GM23338 (cell line): ENCODE results near the gene ACBD4. TPM values are rescaled to one million over a fixed set of nuclear protein-coding genes. Genes with fewer than 3 reads are reported as not detected.

Source experiments
- ATAC-seq: fragments of 200-7000 bp; cut with Tn5 transposase; 3 replicates; pipeline ENCODE4 v1.9.1; 2020
- DNase-seq: peaks from one replicate; pipeline ENCODE4 v3.0.0-alpha.2; 2015; ENCODE audit warnings: low spot score
- H2AFZ ChIP-seq: fragments of 200-600 bp; sonication (generic); 2 replicates; pipeline ENCODE4 v1.8.0; 2016; ENCODE audit warnings: antibody characterized with exemption, mild to moderate bottlenecking, moderate library complexity
- H3F3A ChIP-seq: fragments of 200-600 bp; sonication (generic); replicated peaks from 2 replicates; pipeline ENCODE4 v1.8.0; 2017; ENCODE audit warnings: antibody characterized with exemption, mixed run types, low read depth
- H3K27ac ChIP-seq: fragments of 200-600 bp; sonication (generic); 2 replicates; pipeline ENCODE4 v1.6.1; 2016; ENCODE audit warnings: low read depth
- H3K27me3 ChIP-seq: fragments of 200-600 bp; sonication (generic); 2 replicates; pipeline ENCODE4 v1.8.0; 2016; ENCODE audit warnings: mild to moderate bottlenecking, mixed run types, moderate library complexity; ENCODE audit not compliant: insufficient read depth
- H3K36me3 ChIP-seq: fragments of 200-600 bp; sonication (generic); 2 replicates; pipeline ENCODE4 v1.8.0; 2016; ENCODE audit warnings: mild to moderate bottlenecking; ENCODE audit not compliant: insufficient read depth
- H3K4me1 ChIP-seq: fragments of 200-600 bp; sonication (generic); 2 replicates; pipeline ENCODE4 v1.8.0; 2016; ENCODE audit warnings: mild to moderate bottlenecking, moderate library complexity; ENCODE audit not compliant: insufficient read depth
- H3K4me2 ChIP-seq: fragments of 200-600 bp; sonication (generic); 2 replicates; pipeline ENCODE4 v1.7.1; 2017; ENCODE audit warnings: mixed run types
- H3K4me3 ChIP-seq: fragments of 200-600 bp; sonication (generic); 2 replicates; pipeline ENCODE4 v1.6.1; 2016; ENCODE audit warnings: mixed run types
- H3K79me2 ChIP-seq: fragments of 200-600 bp; sonication (generic); replicated peaks from 2 replicates; pipeline ENCODE4 v1.8.0; 2017; ENCODE audit warnings: mild to moderate bottlenecking; ENCODE audit not compliant: insufficient read depth
- H3K9me2 ChIP-seq: fragments of 200-600 bp; sonication (generic); 2 replicates; pipeline ENCODE4 v1.8.0; 2017; ENCODE audit not compliant: insufficient read depth
- H4K20me1 ChIP-seq: fragments of 200-600 bp; sonication (generic); replicated peaks from 2 replicates; pipeline ENCODE4 v1.8.0; 2017; ENCODE audit warnings: mild to moderate bottlenecking; ENCODE audit not compliant: insufficient read depth
- H3K27ac Mint-ChIP-seq: 2 replicates; pipeline ENCODE4 v1.8.0; 2020; ENCODE audit warnings: inconsistent platforms, mild to moderate bottlenecking, moderate library complexity, mixed read lengths
- H3K27me3 Mint-ChIP-seq: 3 replicates; pipeline ENCODE4 v1.8.0; 2022; ENCODE audit warnings: low read depth, mild to moderate bottlenecking, moderate library complexity, mixed read lengths, inconsistent platforms; ENCODE audit not compliant: insufficient read depth, poor library complexity
- H3K36me3 Mint-ChIP-seq: 3 replicates; pipeline ENCODE4 v1.8.0; 2021; ENCODE audit warnings: low read depth, mild to moderate bottlenecking, inconsistent platforms, moderate library complexity, mixed read lengths
- H3K4me1 Mint-ChIP-seq: 3 replicates; pipeline ENCODE4 v1.8.0; 2020; ENCODE audit warnings: mild to moderate bottlenecking, inconsistent platforms, mixed read lengths
- H3K4me3 Mint-ChIP-seq: 3 replicates; pipeline ENCODE4 v1.8.0; 2021; ENCODE audit warnings: moderate library complexity, mild to moderate bottlenecking, inconsistent platforms, mixed read lengths
- H3K9me3 Mint-ChIP-seq: 3 replicates; pipeline ENCODE4 v1.8.0; 2020; ENCODE audit warnings: moderate library complexity, mild to moderate bottlenecking, inconsistent platforms, mixed read lengths
- CREB1 ChIP-seq: fragments of 250-450 bp; sonication (Bioruptor Pico); IDR thresholded peaks from 2 replicates; pipeline ENCODE4 v1.5.0; 2020; ENCODE audit warnings: low read depth, mild to moderate bottlenecking, moderate library complexity
- CTCF ChIP-seq, 2 experiments: fragments of 200-600 bp in 1 of 2; sonication (generic) in 1 of 2; conservative IDR thresholded peaks; 2 replicates each; pipeline versions ENCODE4 v1.5.1 to v1.6.1; 2016 to 2017; ENCODE audit warnings: antibody characterized with exemption in 2 of 2, low read depth in 2 of 2, mild to moderate bottlenecking in 2 of 2, moderate library complexity in 1 of 2
- ETS1 ChIP-seq: IDR thresholded peaks from 2 replicates; pipeline ENCODE4 v1.6.1; 2016; ENCODE audit warnings: antibody characterized with exemption
- EZH2 ChIP-seq: fragments of 200-600 bp; sonication (generic); IDR thresholded peaks from one replicate; pipeline ENCODE4 v1.8.0; 2017; ENCODE audit warnings: antibody characterized with exemption, mild to moderate bottlenecking, low read depth; ENCODE audit not compliant: unreplicated experiment
- EZH2phosphoT487 ChIP-seq: fragments of 200-600 bp; sonication (generic); IDR thresholded peaks from one replicate; pipeline ENCODE4 v1.8.1; 2018; ENCODE audit warnings: antibody characterized with exemption; ENCODE audit not compliant: unreplicated experiment
- JUNB ChIP-seq: IDR thresholded peaks from one replicate; pipeline ENCODE4 v1.6.1; 2016; ENCODE audit warnings: antibody characterized with exemption; ENCODE audit not compliant: unreplicated experiment
- NANOG ChIP-seq: IDR thresholded peaks from 2 replicates; pipeline ENCODE4 v1.6.1; 2016; ENCODE audit warnings: antibody characterized with exemption, borderline replicate concordance
- POLR2AphosphoS5 ChIP-seq: IDR thresholded peaks from 2 replicates; pipeline ENCODE4 v1.6.1; 2016; ENCODE audit warnings: antibody characterized with exemption, low read depth
- REST ChIP-seq: IDR thresholded peaks from one replicate; pipeline ENCODE4 v1.6.1; 2018; ENCODE audit warnings: antibody characterized with exemption; ENCODE audit not compliant: unreplicated experiment
- STAT1 ChIP-seq: IDR thresholded peaks from one replicate; pipeline ENCODE4 v1.6.1; 2016; ENCODE audit warnings: antibody characterized with exemption; ENCODE audit not compliant: unreplicated experiment
- ZNF114 ChIP-seq: fragments of 250-450 bp; sonication (Bioruptor Pico); IDR thresholded peaks from 2 replicates; pipeline ENCODE4 v1.5.0; 2020; ENCODE audit warnings: mild to moderate bottlenecking, moderate library complexity
- ZNF331 ChIP-seq: fragments of 250-450 bp; sonication (Bioruptor Pico); IDR thresholded peaks from 2 replicates; pipeline ENCODE4 v1.5.0; 2020; ENCODE audit warnings: low read depth, mild to moderate bottlenecking, moderate library complexity
- polyA plus RNA-seq: library from polyadenylated mRNA; unstranded; fragments of >200 nt; fragmentation: Nextera tagmentation; extraction: Ambion mirVana; gene quantifications from 2 replicates; pipeline ENCODE4 v1.2.1, GENCODE V29; 2016
- total RNA-seq: library from RNA; depleted of rRNA; stranded (reverse); fragments of >200 nt; shearing (Covaris generic); gene quantifications from 2 replicates; pipeline ENCODE4 v1.2.3, GENCODE V29; 2014

ACBD4 gene
- total and polyA plus RNA-seq, 2 experiments from 2014 or later: 4.5 to 6.7 TPM

GRCh38 chr17:45086865-45087503 is 48.5 kb upstream of the ACBD4 start (continued):
- TF ChIP-seq REST (no peak), EZH2 (no peak), EZH2phosphoT487 (no peak), NANOG (no peak), ZNF331 (CRISPR knock-in tag) (no peak), CREB1 (no peak), ETS1 (no peak), CTCF (conservative IDR thresholded peaks at IDR 0.05; ENCODE audit: low read depth in 2 of 2) (no peak), STAT1 (no peak)

- no peak for DNase-seq
- no peak for TF ChIP-seq JUNB
- no peak for TF ChIP-seq CREB1
- TF ChIP-seq ETS1: no peak
- TF ChIP-seq EZH2: no peak
- no peak for TF ChIP-seq STAT1
- no peak for TF ChIP-seq ZNF331 (CRISPR knock-in tag)
- no peak for TF ChIP-seq CTCF (conservative IDR thresholded peaks at IDR 0.05; ENCODE audit: low read depth in 2 of 2)
- no peak for TF ChIP-seq REST
- no peak for TF ChIP-seq EZH2phosphoT487
- no peak for TF ChIP-seq POLR2AphosphoS5
- TF ChIP-seq ZNF114 (CRISPR knock-in tag): no peak
These were observed 47.9 kb upstream of the ACBD4 start for GRCh38 chr17:45087504-45087975.

More at GRCh38 chr17:45087504-45087975, 47.9 kb upstream of the ACBD4 start:
- Mint-ChIP-seq H3K4me1 (peaks cover 8% of the 10 kb centered on the region), H3K9me3 (no peaks in the 10 kb centered on the region), H3K4me3 (no peak overlapping the region), H3K27me3 (no peaks in the 10 kb centered on the region), H3K27ac (no peak overlapping the region), H3K36me3 (peaks cover 74% of the 10 kb centered on the region)
- no peak overlapping the region for H3K4me2 ChIP-seq
- H3K79me2 ChIP-seq: no peaks in the 10 kb centered on the region
- no peak for ATAC-seq
- H3K27me3 ChIP-seq: no peaks in the 10 kb centered on the region
- no peak overlapping the region for H3K4me3 ChIP-seq
- H3F3A ChIP-seq: no peaks in the 10 kb centered on the region; the same call in 1 of the 2 replicates
- no peak overlapping the region for H3K27ac ChIP-seq
- H3K9me2 ChIP-seq: no peaks in the 10 kb centered on the region
- peaks cover 47% of the 10 kb centered on the region for H3K36me3 ChIP-seq
- no peaks in the 10 kb centered on the region for H3K4me1 ChIP-seq
- H2AFZ ChIP-seq: no peak overlapping the region
- peaks cover 19% of the 10 kb centered on the region for H4K20me1 ChIP-seq
